Stomach smooth muscle (tissue), 2 donors: Measurements from ENCODE around the gene NAV2.

Experiments
- H3K27ac ChIP-seq: one replicate; pipeline ENCODE4 v1.7.0; 2013; ENCODE audit warnings: mild to moderate bottlenecking, low read length, inconsistent platforms
- H3K27me3 ChIP-seq, 2 donors: one replicate each; pipeline ENCODE4 v1.7.0; 2013; ENCODE audit warnings: low read length in 2 of 2; ENCODE audit not compliant: insufficient read depth in 2 of 2, control insufficient read depth in 1 of 2
- H3K36me3 ChIP-seq, 2 donors: one replicate each; pipeline ENCODE4 v1.7.0; 2013; ENCODE audit warnings: low read length in 2 of 2; ENCODE audit not compliant: control insufficient read depth in 2 of 2, insufficient read depth in 2 of 2
- H3K4me1 ChIP-seq: one replicate; pipeline ENCODE4 v1.7.0; 2013; ENCODE audit warnings: low read length; ENCODE audit not compliant: control insufficient read depth, insufficient read depth
- H3K4me3 ChIP-seq, 2 donors: one replicate each; pipeline ENCODE4 v1.7.0; 2013; ENCODE audit warnings: low read length in 2 of 2
- H3K9ac ChIP-seq, 2 donors: one replicate each; pipeline ENCODE4 v1.7.0; 2013; ENCODE audit warnings: low read length in 2 of 2, mild to moderate bottlenecking in 1 of 2
- H3K9me3 ChIP-seq, 2 donors: one replicate each; pipeline ENCODE4 v1.7.0; 2013; ENCODE audit warnings: low read length in 2 of 2; ENCODE audit not compliant: control insufficient read depth in 2 of 2
- donor health status: healthy.
- donor health status: Pancreatic carcinoma.

Gene NAV2

DNA sequence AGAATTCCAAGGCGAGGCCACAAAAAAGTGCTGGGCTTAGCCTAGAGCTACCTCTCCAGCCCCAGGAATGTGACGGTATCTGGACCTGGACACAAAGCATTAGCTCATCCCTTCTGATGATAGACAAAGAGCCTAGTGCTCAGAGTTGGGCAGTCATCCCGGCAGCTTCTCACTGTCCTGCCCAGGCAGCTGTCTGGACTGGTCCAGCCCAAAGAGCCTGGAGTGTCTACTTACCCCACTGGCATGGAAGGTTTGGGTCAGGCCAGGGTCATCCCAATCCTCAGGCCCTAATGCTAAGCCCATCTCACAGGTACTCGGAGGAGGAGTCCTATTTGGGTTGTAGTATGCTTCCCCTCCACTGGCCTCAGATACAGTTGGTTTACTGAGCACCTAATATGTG is 31.0 kb downstream of the NAV2 start:
- no peak overlapping the region for H3K27ac ChIP-seq
- no peak overlapping the region for H3K9ac ChIP-seq

DNA sequence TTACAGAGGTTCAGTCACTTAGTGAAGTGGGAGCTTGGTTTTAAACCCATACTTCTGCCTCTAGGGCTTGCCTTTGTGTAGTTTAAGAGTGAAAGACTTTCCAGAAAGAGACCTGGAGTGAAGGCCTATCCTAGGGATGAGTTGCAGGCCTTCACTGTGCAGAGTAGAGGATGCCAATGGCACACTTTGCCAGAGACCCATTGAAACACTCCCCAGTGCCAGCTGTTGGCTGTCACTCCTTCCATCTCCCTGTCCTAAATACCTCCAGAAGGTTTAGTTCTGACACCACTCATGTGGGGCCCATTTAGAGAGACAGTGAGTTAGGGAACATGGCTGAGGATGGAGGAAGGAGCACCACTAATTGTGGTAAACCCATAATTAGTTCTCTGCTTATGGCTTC is 31.5 kb downstream of the NAV2 start:
- no peaks in the 10 kb centered on the region for H3K9me3 ChIP-seq
- peaks cover 37% of the 10 kb centered on the region for H3K4me1 ChIP-seq
- no peak overlapping the region for H3K27ac ChIP-seq
- peaks cover 0 to 7% of the 10 kb centered on the region in 2 donors for H3K36me3 ChIP-seq
- no peaks in the 10 kb centered on the region for H3K27me3 ChIP-seq
- H3K4me3 ChIP-seq, result no peak overlapping the region
- no peak overlapping the region for H3K9ac ChIP-seq

More for the DNA sequence above, 31.0 kb downstream of the NAV2 start:
- H3K36me3 ChIP-seq, result peaks cover 0 to 7% of the 10 kb centered on the region in 2 donors
- peaks cover 39% of the 10 kb centered on the region for H3K4me1 ChIP-seq
- no peaks in the 10 kb centered on the region for H3K27me3 ChIP-seq
- H3K9me3 ChIP-seq, result no peaks in the 10 kb centered on the region
- H3K4me3 ChIP-seq, result no peak overlapping the region

DNA sequence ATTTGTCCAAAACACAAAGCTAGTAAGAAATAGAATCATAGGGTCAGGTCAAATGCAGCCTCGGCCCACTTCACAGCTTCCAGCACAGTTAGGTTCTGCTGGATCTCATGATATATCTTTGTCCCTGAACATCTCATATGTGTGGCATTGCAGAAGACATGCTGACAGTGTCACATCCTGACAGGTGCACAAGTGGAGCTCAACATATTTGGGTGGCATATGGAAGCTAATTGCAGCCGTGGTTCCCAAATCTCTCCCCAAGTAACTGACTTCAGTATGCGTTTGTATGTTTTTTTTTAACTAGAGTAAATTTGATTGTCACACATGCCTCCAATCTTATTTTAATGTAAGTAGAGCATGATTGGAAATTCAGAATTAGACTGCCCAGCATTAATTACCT is 33.4 kb downstream of the NAV2 start:
- H3K27ac ChIP-seq, result no peak overlapping the region
- no peak overlapping the region for H3K4me3 ChIP-seq
- H3K4me1 ChIP-seq, result peaks cover 26% of the 10 kb centered on the region
- peaks cover 0 to 8% of the 10 kb centered on the region in 2 donors for H3K36me3 ChIP-seq
- no peaks in the 10 kb centered on the region for H3K9me3 ChIP-seq
- no peak overlapping the region for H3K9ac ChIP-seq
- no peaks in the 10 kb centered on the region for H3K27me3 ChIP-seq

DNA sequence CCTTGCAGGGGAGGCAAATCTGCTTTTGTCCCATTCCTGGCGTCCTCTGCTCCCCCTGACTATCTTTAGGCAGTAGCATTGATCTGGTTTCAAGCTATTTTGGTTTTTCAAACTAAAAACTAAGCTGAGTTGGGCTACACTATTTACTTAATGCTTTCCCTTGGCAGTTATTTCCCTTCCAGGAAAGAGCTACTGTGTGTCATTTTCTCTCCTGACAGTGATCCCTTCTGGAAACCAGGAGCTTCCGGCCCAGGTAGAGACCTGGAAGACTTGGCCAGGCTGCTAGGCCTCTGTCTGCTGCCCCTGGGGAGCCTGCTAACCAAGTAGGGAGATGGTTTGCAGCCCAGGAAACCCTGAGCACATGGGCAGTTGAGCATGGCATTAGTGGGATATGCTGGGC is 35.0 kb downstream of the NAV2 start:
- no peaks in the 10 kb centered on the region for H3K27me3 ChIP-seq
- H3K9ac ChIP-seq, result no peak overlapping the region
- no peak overlapping the region for H3K27ac ChIP-seq
- peaks cover 19% of the 10 kb centered on the region for H3K4me1 ChIP-seq
- peaks cover 0 to 9% of the 10 kb centered on the region in 2 donors for H3K36me3 ChIP-seq
- no peak overlapping the region for H3K4me3 ChIP-seq
- no peaks in the 10 kb centered on the region for H3K9me3 ChIP-seq

DNA sequence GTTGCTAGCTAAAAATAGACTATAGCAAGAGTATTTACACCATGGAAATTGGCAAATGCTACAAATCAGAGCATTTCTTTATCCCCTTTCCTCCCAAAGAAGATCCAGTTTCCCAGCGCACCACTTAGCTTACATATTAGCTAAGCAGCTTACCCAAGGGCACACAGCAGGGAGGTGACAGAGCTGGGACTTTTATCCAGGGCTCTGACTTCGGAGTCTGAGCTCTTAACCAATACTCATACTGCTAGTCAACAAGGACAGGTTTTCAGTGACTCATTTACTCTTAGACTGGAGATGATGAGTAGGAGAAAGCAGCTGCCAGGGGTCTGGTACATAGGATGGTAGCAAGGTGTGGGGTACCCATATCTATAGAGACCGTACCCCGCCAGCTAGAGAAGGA is 38.4 kb downstream of the NAV2 start:
- H3K9me3 ChIP-seq, result no peaks in the 10 kb centered on the region
- H3K4me1 ChIP-seq, result peaks cover 21% of the 10 kb centered on the region
- no peaks in the 10 kb centered on the region for H3K27me3 ChIP-seq

DNA sequence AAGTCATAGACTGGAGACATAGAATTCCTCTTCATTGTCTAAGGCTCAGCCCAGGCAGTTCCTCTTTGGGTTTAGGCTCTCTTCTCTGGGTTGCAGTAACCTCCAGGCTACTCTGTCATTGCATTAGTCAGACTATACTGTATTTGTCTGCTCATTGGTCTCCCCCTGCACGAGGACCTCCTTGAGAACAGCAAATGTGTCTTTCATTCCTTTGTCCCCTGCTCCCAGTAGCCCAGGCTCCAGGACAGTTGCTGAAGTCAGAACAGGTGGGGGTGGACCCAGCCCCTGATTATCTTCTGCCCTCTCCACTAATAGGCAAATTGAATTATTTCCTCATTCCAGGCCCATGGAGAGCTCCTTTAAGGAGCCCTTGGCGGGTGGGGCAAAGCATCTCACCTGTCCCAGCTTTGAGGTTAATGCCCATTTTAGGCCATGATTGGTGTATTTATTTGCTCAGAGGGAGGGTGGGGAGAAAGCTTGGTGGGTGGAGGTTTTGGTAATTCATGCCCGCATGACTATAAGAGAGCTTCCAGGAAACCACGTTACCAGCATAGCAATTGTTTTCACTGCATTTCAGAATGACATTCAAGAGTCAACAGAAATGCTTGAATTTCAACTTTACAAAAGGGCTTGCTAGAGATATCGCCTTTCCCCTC is 40.9 kb downstream of the NAV2 start:
- H3K9ac ChIP-seq, result no peak overlapping the region
- H3K27ac ChIP-seq, result no peak overlapping the region
- no peak overlapping the region for H3K4me3 ChIP-seq
- H3K36me3 ChIP-seq, result peaks cover 0 to 6% of the 10 kb centered on the region in 2 donors
- no peaks in the 10 kb centered on the region for H3K9me3 ChIP-seq
- H3K4me1 ChIP-seq, result peaks cover 33% of the 10 kb centered on the region
- no peaks in the 10 kb centered on the region for H3K27me3 ChIP-seq

More for the DNA sequence above, 38.4 kb downstream of the NAV2 start:
- peaks cover 0 to 8% of the 10 kb centered on the region in 2 donors for H3K36me3 ChIP-seq
- H3K4me3 ChIP-seq, result no peak overlapping the region
- H3K9ac ChIP-seq, result no peak overlapping the region
- no peak overlapping the region for H3K27ac ChIP-seq

DNA sequence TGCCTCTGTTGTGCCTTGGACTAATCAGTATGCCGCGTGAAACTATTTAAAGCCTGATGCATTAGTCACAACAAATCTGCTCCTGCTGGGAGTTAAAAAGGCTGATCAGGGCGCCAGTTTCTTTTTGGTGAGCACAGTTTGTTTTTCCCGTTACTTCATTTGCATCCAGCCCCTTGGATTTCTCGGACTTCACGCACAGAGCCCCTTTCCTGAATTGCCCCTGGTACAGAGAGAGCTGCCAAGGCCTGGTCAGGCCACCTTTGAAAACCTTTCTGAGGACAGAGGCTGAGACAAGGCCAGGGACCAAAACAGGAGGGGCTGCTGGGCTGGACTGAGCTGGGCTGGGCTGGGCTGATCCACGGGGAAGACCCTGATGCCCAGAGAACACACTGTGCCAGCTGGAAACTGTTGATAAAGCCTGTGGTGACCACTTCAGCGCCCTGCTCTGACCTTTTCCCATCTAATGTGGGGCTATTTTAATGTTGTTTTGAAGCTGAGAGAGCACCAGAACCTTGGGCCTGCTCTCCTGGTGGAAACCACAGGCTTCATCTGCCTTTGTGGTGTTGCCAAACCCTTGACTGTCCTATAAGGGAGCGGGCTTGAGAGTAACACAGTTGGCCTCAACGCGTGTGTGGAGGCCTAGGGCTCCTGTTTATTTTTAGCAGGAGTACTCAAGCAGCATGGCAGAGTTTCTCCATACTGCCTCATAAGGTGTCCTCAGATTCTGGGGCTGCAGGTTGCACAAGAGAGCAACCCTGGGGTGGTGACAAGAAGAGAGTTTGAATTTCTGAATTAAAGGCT is 44.2 kb downstream of the NAV2 start:
- no peaks in the 10 kb centered on the region for H3K27me3 ChIP-seq
- peaks cover 3 to 5% of the 10 kb centered on the region in 2 donors for H3K36me3 ChIP-seq
- H3K4me1 ChIP-seq, result peaks cover 38% of the 10 kb centered on the region
- peak overlapping the region; percentile 60 for H3K27ac ChIP-seq
- peak overlapping the region in 1 of 2 donors; percentile 40 for H3K4me3 ChIP-seq
- no peaks in the 10 kb centered on the region for H3K9me3 ChIP-seq
- peak overlapping the region; percentile 35 to 36 for H3K9ac ChIP-seq

DNA sequence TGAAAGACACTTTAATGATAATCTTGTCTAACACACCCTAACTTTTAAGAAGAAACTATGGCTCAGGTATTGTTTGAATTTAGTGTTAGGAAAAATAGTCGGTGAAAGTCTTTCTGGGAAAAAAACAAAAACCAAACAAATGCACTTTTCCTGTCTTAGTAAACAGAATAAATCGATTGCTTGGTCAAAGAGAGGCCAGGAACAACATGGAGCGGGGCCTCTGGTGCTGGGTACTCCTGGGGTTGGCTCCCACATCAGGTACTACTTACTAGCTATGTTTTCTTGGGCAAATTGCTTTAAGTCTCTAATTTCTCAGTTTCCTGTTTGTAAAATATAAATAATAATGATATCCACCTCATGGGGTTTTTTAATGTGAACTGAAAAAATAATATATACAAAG is 46.8 kb downstream of the NAV2 start:
- no peak overlapping the region for H3K4me3 ChIP-seq
- H3K36me3 ChIP-seq, result peaks cover 3 to 5% of the 10 kb centered on the region in 2 donors
- H3K4me1 ChIP-seq, result peaks cover 44% of the 10 kb centered on the region
- no peak overlapping the region for H3K9ac ChIP-seq
- H3K9me3 ChIP-seq, result no peaks in the 10 kb centered on the region
- no peaks in the 10 kb centered on the region for H3K27me3 ChIP-seq
- H3K27ac ChIP-seq, result no peak overlapping the region

DNA sequence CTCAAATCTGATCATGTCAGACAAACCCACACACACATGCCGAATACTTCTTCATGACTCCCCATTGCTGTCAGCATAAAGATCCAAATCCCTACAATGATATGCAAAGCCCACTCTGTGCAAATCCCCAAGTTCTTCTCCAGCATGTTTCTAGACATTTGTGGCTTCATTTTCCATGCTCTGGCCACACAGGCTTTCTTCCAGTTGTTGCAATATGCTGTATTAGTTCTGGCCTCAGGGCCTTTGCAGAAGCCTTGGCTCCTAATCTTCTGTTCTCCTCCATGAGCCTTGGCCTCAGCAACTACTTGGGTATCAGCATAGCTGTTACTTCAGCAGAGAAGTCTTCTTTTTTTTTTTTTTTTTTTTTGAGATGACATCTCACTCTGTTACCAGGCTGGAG is 49.6 kb downstream of the NAV2 start:
- H3K9me3 ChIP-seq, result no peaks in the 10 kb centered on the region
- no peak overlapping the region for H3K9ac ChIP-seq
- H3K27ac ChIP-seq, result no peak overlapping the region
- H3K27me3 ChIP-seq, result no peaks in the 10 kb centered on the region
- H3K4me1 ChIP-seq, result peaks cover 35% of the 10 kb centered on the region
- H3K36me3 ChIP-seq, result peaks cover 2 to 3% of the 10 kb centered on the region in 2 donors
- no peak overlapping the region for H3K4me3 ChIP-seq

DNA sequence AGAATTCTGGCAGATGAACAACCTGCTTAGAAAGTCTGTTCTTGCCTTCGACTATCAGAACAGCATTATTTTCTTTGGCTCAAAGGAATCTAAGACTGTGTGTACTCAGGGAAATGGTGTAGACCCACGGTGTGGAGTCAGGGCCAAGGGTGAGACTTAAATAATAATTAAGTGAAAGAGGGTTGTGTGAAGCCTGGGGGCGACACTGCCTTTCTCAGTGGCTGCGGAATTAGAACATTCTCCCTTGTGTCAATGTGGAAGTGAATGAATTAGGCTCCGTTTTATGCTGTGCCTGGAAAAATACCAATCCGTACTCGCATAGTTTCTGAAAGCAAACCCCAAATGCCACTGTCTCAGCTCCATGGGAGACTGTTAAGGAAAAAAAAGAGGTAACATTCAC is 50.7 kb downstream of the NAV2 start:
- Histone ChIP-seq H3K27ac (no peak overlapping the region), H3K4me3 (no peak overlapping the region), H3K4me1 (peaks cover 38% of the 10 kb centered on the region), H3K36me3 (peaks cover under 1 to 3% of the 10 kb centered on the region in 2 donors), H3K9ac (no peak overlapping the region), H3K27me3 (no peaks in the 10 kb centered on the region), H3K9me3 (no peaks in the 10 kb centered on the region)

DNA sequence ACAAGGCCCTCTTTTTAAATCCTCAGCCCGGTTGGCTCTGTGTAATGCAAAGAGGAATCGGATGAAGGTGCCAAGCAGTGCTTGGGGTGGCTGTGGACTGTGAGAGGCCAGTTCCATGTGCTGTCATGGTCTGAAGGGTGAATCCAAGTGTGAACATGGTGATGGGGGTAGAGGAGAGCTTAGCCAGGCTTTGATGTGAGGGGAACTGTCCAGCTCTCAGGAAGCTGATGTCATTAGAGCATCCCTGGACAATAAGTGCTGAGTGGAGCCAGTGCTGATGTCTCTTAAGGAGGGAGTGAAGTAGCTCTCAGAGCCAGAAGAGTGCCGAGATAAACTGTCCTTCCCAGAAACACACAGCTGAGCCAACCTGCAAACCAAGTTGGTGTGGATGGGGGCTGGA is 53.6 kb downstream of the NAV2 start:
- Histone ChIP-seq H3K27ac (no peak overlapping the region), H3K4me3 (no peak overlapping the region), H3K27me3 (no peaks in the 10 kb centered on the region), H3K36me3 (peaks cover 0 to 3% of the 10 kb centered on the region in 2 donors), H3K4me1 (peaks cover 43% of the 10 kb centered on the region), H3K9ac (no peak overlapping the region), H3K9me3 (no peaks in the 10 kb centered on the region)
